MG63 (cell line): ENCODE data around the gene KLHL29. TPM values are rescaled to one million over a fixed set of nuclear protein-coding genes. Genes with fewer than 3 reads are reported as not detected.

ENCODE experiments used
- DNase-seq: peaks from one replicate; pipeline ENCODE4 v3.0.0-alpha.2; 2020
- H3K27me3 ChIP-seq: fragments of 250-450 bp; sonication (Bioruptor Pico); 2 replicates; pipeline ENCODE4 v1.5.1; 2020; ENCODE audit warnings: mild to moderate bottlenecking, moderate library complexity
- H3K36me3 ChIP-seq: fragments of 250-450 bp; sonication (Bioruptor Pico); 2 replicates; pipeline ENCODE4 v1.5.1; 2020; ENCODE audit warnings: mild to moderate bottlenecking, moderate library complexity
- H3K4me3 ChIP-seq: fragments of 250-450 bp; sonication (Bioruptor Pico); 2 replicates; pipeline ENCODE4 v1.5.1; 2020; ENCODE audit warnings: mild to moderate bottlenecking, moderate library complexity
- H3K9me3 ChIP-seq: fragments of 250-450 bp; sonication (Bioruptor Pico); 2 replicates; pipeline ENCODE4 v1.5.1; 2020; ENCODE audit warnings: mild to moderate bottlenecking, moderate library complexity
- total RNA-seq: library from RNA; depleted of rRNA; stranded (reverse); fragments of >200 nt; shearing (Covaris generic); gene quantifications from 2 replicates; pipeline ENCODE4 v1.2.3, GENCODE V29; 2014; ENCODE audit warnings: low replicate concordance

KLHL29 gene
- total RNA-seq, 1 experiment from 2014 or later: 1.5 TPM

DNA sequence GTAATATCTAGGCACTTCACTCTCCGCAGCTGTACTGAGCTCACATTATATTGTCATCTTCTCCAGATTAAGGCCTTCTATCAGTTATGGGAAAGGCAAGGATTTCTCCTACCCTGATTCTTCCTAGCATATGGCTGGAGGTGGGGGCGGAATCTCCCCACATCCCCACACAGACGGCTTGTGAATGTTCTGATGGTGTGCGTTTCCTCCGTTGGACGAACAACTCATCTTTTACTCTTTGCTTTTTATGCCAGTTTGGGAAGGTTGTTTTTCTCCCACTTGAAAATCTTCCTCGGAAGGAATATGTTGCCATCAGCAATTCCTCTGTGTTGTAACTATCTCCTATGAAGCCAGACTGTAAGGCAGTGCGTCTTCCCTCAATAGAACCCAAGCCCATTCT is 24.3 kb downstream of the KLHL29 start:
- DNase-seq: no peak
- no peaks in the 10 kb centered on the region for H3K9me3 ChIP-seq
- no peak overlapping the region for H3K4me3 ChIP-seq
- no peaks in the 10 kb centered on the region for H3K36me3 ChIP-seq
- no peaks in the 10 kb centered on the region for H3K27me3 ChIP-seq

DNA sequence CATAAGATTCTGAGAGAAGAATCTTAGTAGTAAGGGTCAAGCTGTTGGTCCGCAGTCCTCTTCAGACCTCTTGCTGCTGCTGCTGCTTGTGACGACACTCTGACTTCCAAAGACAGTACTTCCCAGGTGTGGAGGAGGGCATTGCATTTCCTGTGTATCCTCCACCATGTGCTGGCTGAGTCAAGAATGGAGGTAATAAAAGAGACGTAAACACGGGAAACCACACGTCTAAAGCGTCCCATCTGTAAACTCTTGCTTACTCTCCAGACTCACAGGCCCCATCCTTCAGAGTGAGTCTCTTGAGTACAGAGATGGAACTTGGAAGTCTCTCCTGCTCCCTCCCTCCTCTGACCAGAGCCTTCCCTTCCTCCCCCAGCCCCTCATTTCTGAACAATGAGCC is 25.6 kb downstream of the KLHL29 start:
- H3K4me3 ChIP-seq: no peak overlapping the region
- H3K27me3 ChIP-seq: no peaks in the 10 kb centered on the region
- H3K36me3 ChIP-seq: no peaks in the 10 kb centered on the region
- no peaks in the 10 kb centered on the region; the same call in 1 of the 2 replicates for H3K9me3 ChIP-seq
- no peak for DNase-seq

DNA sequence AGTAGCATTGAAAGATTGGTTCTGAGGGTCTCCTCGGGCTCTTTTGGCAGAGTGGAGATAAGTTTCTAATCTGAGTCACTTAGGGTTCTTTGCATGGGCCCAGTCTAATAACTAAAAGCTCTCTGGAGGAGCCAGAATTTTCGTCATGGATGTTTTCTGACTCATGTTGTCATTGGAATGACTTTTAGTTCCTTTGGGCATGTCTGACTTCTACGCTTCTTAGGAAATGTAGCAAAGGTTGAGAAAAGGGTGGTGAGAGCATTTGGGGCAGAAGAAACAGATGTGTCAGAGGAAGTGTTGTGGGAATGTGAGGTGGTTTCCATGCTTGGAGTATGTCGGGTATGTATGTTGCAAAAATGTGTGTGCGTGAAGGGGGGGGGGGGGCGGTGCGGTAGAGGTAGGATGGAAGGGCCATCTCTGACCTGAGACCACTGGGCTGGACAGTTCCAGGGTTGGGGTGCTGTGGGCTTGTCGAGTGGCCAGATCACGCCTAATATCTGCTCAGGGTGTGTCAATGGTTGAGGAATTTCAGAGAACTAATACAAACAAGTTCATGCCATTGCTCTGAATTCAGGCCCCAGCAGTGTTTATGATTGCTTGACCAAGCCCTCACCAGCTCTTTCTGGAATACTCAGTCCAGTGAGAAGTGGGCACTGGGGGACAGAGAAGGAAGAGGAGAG is 26.9 kb downstream of the KLHL29 start:
- H3K9me3 ChIP-seq: no peaks in the 10 kb centered on the region; the same call in 1 of the 2 replicates
- H3K27me3 ChIP-seq: no peaks in the 10 kb centered on the region
- no peaks in the 10 kb centered on the region for H3K36me3 ChIP-seq
- H3K4me3 ChIP-seq: no peak overlapping the region
- peak; percentile 66 for DNase-seq

DNA sequence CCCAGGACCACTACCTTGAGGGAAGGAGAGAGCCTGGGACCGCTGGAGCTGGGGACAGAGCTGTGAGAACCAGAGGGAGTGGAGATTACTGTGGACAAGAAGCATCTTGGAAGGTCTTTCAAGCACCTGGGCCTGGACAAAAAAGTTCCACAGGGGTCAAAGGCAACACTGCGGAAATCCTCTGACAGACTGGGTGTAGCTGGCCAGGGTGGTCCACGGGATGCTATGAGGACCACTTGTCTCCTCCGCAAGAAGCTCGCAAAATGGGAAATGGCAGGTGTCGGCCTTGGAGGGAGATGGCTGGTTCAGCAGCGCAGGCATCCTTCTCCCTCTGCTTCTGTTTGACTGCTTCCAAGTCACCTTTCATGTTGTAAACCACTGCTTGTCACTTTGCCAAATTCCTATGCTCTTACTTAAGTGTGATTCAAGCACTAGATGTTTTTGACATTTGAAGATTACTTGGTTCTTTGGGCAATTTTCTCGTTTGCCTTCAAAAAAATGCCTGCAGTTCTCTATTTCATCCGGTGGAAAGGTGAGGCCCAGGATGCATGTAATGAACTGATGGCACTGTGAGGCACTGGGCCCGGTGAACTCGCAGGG is 27.7 kb downstream of the KLHL29 start:
- Histone ChIP-seq H3K27me3 (no peaks in the 10 kb centered on the region), H3K4me3 (no peak overlapping the region), H3K36me3 (no peaks in the 10 kb centered on the region), H3K9me3 (no peaks in the 10 kb centered on the region; the same call in 1 of the 2 replicates)
- DNase-seq: no peak

DNA sequence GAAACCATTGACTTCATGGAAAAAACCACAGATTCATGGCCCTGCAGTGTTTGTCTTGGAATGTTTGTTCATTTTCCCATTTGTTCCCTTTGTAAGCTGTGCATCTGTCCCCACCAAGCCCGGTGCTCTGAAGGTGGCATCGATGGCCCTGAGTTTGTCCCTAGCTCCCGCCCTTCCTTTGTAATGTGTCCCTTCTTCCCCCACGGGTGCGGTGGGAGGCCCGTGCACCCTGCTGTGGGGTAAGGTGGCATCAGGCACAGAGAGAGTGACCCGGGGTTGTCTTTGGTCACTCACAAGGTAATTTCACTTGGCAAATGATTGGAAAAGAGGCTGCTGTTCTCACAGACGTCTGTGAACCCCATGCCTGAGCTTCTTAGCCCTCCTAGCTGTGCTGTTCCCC is 28.7 kb downstream of the KLHL29 start:
- no peak for DNase-seq
- Histone ChIP-seq H3K4me3 (no peak overlapping the region), H3K36me3 (no peaks in the 10 kb centered on the region), H3K27me3 (no peaks in the 10 kb centered on the region), H3K9me3 (no peaks in the 10 kb centered on the region; the same call in 1 of the 2 replicates)

DNA sequence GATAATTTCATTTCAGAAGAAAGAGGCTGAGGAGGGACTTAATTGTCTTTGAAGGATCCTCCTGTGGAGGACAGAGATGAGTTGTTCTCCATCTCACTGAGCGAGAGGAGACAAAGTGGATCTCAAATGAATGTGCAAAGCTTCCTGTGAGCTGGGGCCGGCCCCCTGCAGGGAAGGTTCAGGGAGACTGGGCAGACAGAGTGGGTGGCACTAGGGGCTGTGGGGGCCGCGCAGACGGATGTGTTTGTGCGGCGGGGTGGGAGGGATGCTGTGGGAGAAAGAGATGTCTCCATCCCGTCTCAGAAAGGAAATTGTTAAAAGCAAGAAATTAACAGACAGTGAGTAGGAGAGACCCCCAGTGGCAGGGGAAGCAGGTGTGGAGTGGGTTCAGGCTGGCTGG is 29.1 kb downstream of the KLHL29 start:
- H3K4me3 ChIP-seq: no peak overlapping the region
- no peaks in the 10 kb centered on the region; the same call in 1 of the 2 replicates for H3K9me3 ChIP-seq
- H3K36me3 ChIP-seq: no peaks in the 10 kb centered on the region
- no peak for DNase-seq
- no peaks in the 10 kb centered on the region for H3K27me3 ChIP-seq

DNA sequence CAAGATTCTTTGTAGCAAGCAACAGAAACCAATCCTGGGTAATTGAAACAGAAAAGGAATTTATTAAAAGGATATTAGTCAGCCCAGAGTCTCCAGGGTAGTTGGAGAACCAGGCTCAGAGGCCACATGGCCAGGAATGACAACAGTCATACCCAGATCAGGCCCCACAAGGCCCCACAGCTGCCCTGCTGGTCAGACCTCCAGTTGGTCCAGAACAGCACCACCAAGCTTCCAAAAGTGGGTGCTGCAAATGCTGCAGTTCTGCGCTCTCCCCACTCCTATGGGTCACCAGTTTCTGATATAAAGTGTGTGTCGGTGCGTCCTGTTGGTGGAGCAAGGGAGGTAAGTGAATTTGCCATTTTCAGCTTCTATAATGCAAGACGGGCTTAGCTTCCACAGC is 29.9 kb downstream of the KLHL29 start:
- no peaks in the 10 kb centered on the region for H3K27me3 ChIP-seq
- H3K9me3 ChIP-seq: no peaks in the 10 kb centered on the region; the same call in 1 of the 2 replicates
- peak; percentile 36 for DNase-seq
- H3K36me3 ChIP-seq: no peaks in the 10 kb centered on the region
- no peak overlapping the region for H3K4me3 ChIP-seq

DNA sequence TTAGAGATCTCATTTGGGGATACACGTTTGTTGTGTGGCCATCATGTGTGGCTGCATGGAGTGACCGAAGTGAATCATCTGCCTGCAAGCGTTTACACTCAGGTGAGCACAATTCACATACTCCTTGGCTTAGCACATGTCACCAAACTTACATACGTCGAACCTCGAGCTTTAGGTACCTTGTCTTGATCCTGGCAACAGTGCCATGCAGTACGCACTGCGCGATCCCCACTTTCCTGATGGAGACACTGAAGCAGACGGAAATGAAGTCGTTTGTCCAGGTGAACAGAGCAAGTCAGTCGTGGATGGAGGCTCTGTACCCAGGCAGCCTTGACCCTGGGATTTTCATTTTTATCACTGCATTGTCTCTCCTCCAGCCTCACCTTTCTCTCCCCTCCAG is 32.3 kb downstream of the KLHL29 start:
- no peak overlapping the region for H3K4me3 ChIP-seq
- H3K36me3 ChIP-seq: no peaks in the 10 kb centered on the region
- DNase-seq: no peak
- no peaks in the 10 kb centered on the region; the same call in 1 of the 2 replicates for H3K9me3 ChIP-seq
- H3K27me3 ChIP-seq: no peaks in the 10 kb centered on the region

DNA sequence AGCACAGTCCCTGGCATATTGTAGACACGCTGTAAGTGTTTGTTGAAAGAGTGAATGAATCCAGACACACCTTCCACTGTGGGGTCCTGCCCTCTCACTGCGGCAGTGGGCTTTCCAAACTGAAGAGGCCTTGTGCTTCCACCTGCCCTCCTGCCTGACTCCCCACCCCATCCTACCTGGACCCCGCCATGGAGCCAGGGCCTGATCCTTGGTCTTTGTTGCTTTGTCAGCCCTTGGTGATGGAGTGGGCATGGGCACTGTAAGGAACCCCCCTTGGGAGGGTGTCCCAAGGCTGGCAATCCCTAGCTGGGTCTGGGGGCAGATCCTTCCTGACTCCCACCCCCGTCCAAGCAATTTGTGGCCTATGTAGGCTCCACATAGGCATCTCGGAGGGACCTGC is 33.1 kb downstream of the KLHL29 start:
- H3K27me3 ChIP-seq: no peaks in the 10 kb centered on the region
- no peaks in the 10 kb centered on the region for H3K36me3 ChIP-seq
- DNase-seq: no peak
- H3K9me3 ChIP-seq: no peaks in the 10 kb centered on the region; the same call in 1 of the 2 replicates
- H3K4me3 ChIP-seq: no peak overlapping the region

DNA sequence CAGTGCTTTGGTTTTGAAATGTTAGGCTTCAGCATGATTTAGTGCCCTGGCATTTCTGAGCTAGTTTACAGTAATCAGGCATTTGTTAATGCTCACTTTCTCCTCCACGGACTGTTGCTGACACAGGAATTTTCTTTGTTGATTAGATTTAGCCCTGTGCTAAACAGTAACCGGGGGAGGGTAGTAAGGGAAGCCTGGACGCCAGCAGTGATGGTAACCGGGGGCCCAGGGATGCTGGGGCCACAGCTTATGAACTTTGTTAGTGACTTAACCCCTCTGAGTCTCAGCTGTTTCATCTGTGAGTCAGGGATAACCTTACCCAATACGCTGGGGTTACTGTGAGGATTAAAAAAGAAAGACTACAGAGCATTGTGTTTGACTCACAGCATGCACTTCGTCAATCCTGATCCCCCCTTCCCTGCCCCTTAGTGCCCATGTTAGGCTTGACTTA is 33.5 kb downstream of the KLHL29 start:
- DNase-seq: peak; percentile 62
- Histone ChIP-seq H3K9me3 (no peaks in the 10 kb centered on the region; the same call in 1 of the 2 replicates), H3K4me3 (no peak overlapping the region), H3K36me3 (no peaks in the 10 kb centered on the region), H3K27me3 (no peaks in the 10 kb centered on the region)

DNA sequence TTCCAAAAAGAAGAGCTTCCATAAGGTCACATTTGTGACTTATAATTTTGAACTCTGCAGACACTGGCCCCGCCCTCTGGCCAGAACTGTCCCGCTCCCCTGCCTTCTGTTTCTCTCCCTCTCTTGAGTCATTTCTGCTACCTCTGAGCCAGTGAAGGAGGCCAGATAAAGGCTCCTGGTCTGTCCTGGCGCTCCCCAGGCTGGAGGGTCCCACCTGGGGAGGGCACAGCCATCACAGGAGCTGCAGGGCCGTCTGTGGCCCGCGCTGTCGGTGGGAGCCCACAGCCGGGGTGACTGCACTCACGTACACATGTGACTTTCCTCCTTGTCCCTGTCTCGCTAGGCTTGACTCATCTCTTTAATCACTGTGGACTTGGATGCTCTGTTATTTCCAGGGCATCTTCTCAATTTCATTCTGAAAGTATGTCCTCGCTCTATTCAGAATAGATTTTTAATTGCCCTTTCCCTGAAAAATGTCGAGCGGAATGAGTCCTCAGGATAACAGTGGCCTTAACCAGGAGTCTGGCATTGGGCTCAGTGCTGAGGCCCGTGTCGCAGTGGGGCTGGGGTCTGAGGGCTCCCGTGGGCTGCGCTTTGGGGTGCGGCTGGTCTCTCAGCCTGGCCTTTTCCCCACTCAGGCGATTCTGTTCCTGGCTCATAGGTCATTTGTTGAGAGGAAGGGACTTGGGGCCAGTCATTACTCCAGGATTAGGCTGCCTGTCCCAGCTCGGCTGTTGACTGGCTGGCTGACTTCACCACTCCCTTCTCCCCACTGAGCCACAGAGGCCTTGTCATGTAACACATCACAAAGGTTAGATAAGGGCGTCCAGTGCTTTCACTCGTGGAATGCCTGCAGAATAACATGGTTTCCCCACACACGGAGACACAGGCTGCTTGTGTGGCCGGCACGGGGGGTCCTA is 34.5 kb downstream of the KLHL29 start:
- Histone ChIP-seq H3K36me3 (no peaks in the 10 kb centered on the region), H3K9me3 (no peaks in the 10 kb centered on the region; the same call in 1 of the 2 replicates), H3K4me3 (no peak overlapping the region), H3K27me3 (no peaks in the 10 kb centered on the region)
- DNase-seq: peak; percentile 41

DNA sequence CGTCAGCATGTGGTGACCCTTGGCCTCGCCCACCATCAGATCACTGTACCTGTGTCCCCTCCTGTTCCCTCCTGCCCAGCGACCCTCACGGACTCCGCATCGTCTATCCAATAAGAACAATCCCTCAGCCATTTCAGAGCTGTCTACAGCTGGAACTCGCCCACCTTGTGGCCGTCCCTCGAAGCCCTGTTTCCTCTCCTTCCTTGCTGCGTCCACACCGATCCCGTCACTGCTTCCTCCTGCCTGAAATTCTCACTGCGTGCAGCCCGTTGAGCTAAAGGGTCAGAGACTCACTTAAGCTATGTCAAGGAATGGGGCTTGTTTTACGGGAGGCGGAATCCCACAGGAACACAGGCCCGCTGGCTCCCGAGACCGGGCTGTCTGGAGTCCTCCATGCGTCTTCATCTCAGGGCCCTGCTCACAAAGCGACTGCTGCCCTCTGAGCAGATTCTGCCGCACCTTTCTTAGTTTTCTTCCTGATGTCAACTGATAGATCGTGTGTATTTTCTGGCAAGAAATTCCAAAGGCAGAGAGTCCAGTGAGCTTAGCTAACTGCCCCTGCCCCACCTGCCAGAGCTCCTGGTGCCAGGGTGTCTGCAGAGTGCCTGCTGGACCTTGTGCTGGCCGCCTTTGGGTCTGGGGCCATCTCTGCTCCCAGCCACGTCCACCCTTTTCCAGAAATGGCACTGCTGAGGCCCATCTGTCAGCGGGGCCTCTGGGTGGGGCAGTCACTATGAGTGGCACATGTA is 35.3 kb downstream of the KLHL29 start:
- DNase-seq: no peak
- Histone ChIP-seq H3K27me3 (no peaks in the 10 kb centered on the region), H3K4me3 (no peak overlapping the region), H3K36me3 (no peaks in the 10 kb centered on the region), H3K9me3 (no peaks in the 10 kb centered on the region)

DNA sequence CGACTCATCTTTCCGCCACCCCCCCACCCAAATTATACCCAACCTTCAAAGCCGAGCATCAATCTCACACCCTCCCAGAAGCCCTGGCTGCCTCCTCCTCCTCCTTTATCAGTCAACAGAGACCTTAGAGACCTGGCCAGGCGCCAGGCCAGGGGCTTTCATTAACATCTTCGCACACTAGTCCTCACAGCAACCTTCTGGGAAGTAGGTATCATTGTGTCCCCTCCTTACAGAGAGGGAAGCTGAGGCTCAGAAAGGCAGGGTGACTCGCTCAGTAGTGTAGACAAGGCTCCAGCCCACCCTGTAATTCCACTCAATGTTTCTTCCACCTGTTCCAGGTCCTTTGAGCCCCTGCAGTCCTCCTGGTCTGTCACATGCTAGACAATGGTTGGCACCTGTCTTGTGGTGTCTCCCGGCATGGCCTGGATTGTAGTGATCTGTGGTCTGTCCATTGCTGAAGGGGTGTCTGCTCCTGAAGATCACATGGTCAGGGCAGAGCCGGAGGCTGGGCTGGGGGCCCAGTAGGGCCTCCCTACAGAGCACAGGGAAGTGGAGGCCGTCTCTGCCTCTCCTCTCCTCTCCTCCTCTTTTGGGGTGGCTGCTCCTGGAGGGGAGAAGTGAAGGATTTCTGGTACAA is 36.0 kb downstream of the KLHL29 start:
- no peak overlapping the region for H3K4me3 ChIP-seq
- DNase-seq: no peak

DNA sequence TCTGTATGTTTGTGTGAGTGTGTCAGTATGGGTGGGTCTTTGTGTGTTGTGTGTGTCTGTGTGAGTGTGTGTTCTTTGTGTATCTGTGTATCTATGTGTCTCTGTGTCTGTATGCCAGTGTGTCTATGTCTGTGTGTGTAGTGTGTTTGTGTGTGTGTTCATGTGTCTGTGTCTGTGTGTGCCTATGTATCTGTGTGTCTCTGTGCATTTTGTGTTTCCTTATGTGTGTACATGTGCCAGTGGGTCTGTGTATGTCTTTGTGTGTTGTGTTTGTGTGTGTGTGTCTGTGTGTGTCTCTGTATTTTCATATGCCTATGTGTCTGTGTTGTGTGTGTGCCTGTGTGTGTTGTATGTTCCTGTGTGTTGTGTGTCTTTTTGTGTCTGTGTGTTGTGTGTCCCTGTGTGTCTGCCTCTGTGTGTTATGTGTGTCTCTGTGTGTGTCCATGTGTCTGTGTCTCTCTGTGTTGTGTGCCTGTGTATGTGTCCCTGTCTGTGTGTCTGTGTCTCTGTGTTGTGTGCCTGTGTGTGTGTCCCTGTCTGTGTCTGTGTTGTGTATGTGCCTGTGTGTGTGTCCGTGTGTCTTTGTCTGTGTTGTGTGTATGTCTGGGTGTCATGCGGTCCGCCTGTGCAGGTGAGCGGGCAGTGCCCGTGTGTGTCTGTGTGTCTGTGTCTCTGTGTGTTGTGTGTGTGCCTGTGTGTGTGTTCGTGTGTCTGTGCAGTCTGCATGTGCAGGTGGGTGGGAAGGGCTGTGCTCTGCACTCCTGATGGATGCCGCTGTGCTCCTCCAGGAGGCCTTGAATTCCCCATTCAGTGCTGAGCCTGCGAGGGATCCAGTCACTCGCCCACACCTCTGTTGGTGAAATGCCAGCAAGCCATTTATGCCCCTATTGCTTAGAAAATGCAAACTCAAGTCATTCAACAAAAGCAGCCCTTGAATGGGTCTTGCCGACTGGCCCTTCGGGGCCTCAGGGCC is 37.4 kb downstream of the KLHL29 start:
- no peak for DNase-seq
- H3K36me3 ChIP-seq: no peaks in the 10 kb centered on the region; the same call in 1 of the 2 replicates
- H3K27me3 ChIP-seq: no peaks in the 10 kb centered on the region
- H3K4me3 ChIP-seq: no peak overlapping the region
- no peaks in the 10 kb centered on the region for H3K9me3 ChIP-seq

More for the DNA sequence above, 36.0 kb downstream of the KLHL29 start:
- no peaks in the 10 kb centered on the region for H3K9me3 ChIP-seq
- H3K36me3 ChIP-seq: no peaks in the 10 kb centered on the region
- H3K27me3 ChIP-seq: no peaks in the 10 kb centered on the region
